ENCODE data around the gene PKHD1.

Gene PKHD1

DNA sequence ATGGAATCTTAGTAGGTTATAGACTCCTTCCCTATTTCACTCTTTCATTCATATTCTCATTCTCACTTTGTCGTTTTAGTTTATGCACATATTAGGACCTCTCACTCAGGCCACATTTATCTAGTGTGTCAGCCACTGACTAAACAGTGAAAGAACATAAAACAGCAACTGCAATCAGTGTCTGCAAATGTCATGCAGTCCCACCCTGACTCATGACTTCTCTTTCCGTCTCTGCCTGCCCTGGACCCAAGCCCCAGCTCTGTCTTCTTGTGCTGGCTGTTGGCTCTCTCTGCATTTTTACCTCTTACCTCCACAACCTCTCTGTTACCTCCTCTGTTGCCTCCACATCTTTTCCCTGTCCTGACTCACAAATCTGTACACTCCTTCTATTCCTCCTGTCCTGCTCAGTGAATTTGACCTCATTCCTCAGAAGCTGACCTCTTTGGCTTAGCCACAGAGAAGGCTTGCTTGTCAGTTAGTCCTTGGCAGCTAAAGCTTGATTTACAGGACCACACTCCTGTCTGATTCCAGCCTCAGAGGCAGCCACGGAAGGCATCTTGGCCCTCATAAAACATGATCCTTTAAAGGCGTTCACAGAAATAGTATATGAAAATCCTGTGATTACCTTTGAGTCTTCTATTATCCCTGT, 247.6 kb downstream of the PKHD1 start:
- Histone ChIP-seq H3K36me3 (ENCODE audit: control insufficient read depth, insufficient read depth, low read length) (no peaks in the 10 kb centered on the region), H3K4me1 (ENCODE audit: control insufficient read depth, insufficient read depth, low read length) (peaks cover 20% of the 10 kb centered on the region; the same call in 1 of the 2 replicates), H3K4me3 (ENCODE audit: low read depth, low read length) (no peak overlapping the region), H3K27ac (ENCODE audit: low read depth, low read length) (no peak overlapping the region), H3K9ac (ENCODE audit: low read depth, low read length) (no peak overlapping the region), H3K9me3 (ENCODE audit: control insufficient read depth, insufficient read depth, low read length) (no peaks in the 10 kb centered on the region), H3K27me3 (ENCODE audit: control insufficient read depth, insufficient read depth, low read length) (no peaks in the 10 kb centered on the region)

DNA sequence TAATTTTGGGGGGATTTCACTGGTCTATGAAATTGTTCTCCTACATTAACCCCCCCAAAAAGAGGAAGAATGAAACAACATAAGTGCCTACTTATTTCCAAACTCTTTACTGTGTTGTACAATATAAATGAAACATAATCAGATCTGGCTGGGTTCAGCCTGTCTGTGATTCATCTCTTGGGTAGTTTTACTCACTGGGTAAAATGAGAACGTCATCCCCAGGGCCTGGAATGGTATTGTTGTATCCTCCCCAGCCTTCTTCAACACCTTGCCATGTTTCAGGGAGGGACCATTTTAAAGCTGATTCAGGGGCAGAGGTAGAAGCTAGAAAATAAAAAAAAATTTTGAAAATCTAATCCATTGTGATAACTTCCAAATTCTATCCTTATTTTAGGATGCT, 256.7 kb downstream of the PKHD1 start:
- no peaks in the 10 kb centered on the region for H3K9me3 ChIP-seq (ENCODE audit: control insufficient read depth, insufficient read depth, low read length)
- H3K4me1 ChIP-seq (ENCODE audit: control insufficient read depth, insufficient read depth, low read length) = peaks cover 11% of the 10 kb centered on the region
- H3K36me3 ChIP-seq (ENCODE audit: control insufficient read depth, insufficient read depth, low read length) = no peaks in the 10 kb centered on the region
- H3K27me3 ChIP-seq (ENCODE audit: control insufficient read depth, insufficient read depth, low read length) = no peaks in the 10 kb centered on the region
- H3K9ac ChIP-seq (ENCODE audit: low read depth, low read length) = no peak overlapping the region
- H3K27ac ChIP-seq (ENCODE audit: low read depth, low read length) = no peak overlapping the region
- H3K4me3 ChIP-seq (ENCODE audit: low read depth, low read length) = no peak overlapping the region

DNA sequence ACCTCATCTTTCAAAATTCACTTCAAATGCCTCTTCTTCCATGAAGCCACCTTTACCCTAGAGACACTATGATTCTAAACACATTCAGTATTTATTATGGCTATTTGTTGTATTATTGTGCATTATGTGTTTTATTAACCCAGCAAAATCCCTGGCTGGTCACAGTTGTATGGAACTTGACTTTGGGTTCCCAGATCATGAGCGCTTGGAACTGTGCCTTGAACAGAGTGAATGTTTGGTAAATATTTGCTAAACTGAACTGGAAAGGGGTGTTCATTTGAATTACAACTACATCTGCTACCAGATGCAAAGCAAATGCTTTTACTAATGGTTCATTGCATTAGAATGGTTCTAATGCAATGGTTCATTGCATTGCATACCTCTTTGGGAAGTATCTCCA, 259.8 kb downstream of the PKHD1 start:
- H3K4me1 ChIP-seq (ENCODE audit: control insufficient read depth, insufficient read depth, low read length) = peaks cover 11% of the 10 kb centered on the region
- H3K4me3 ChIP-seq (ENCODE audit: low read depth, low read length) = no peak overlapping the region

DNA sequence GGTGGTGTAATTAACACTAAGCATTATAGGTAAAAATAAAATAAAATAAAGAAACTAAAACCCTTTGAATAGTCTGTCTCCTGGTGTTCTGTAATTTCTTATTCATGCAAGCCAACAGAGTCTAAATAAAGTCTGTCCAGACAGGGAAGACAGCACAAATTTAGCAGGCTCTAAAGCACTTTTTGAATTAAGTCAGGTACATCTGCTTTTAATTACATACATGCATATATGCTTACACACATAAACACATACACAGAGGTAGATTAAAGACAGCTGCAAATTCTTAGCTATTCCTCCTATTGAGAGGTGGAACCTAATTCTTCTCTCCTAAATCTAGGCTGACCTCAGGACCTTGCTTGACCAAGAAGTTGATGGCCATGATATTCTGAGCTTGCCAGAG, 262.5 kb downstream of the PKHD1 start:
- H3K9ac ChIP-seq (ENCODE audit: low read depth, low read length) = no peak overlapping the region
- peaks cover 11% of the 10 kb centered on the region for H3K4me1 ChIP-seq (ENCODE audit: control insufficient read depth, insufficient read depth, low read length)
- no peaks in the 10 kb centered on the region for H3K9me3 ChIP-seq (ENCODE audit: control insufficient read depth, insufficient read depth, low read length)
- no peaks in the 10 kb centered on the region for H3K27me3 ChIP-seq (ENCODE audit: control insufficient read depth, insufficient read depth, low read length)
- H3K36me3 ChIP-seq (ENCODE audit: control insufficient read depth, insufficient read depth, low read length) = no peaks in the 10 kb centered on the region
- no peak overlapping the region for H3K27ac ChIP-seq (ENCODE audit: low read depth, low read length)
- no peak overlapping the region for H3K4me3 ChIP-seq (ENCODE audit: low read depth, low read length)

More for the DNA sequence above, 259.8 kb downstream of the PKHD1 start:
- Histone ChIP-seq H3K9me3 (ENCODE audit: control insufficient read depth, insufficient read depth, low read length) (no peaks in the 10 kb centered on the region), H3K27ac (ENCODE audit: low read depth, low read length) (no peak overlapping the region), H3K9ac (ENCODE audit: low read depth, low read length) (no peak overlapping the region), H3K27me3 (ENCODE audit: control insufficient read depth, insufficient read depth, low read length) (no peaks in the 10 kb centered on the region), H3K36me3 (ENCODE audit: control insufficient read depth, insufficient read depth, low read length) (no peaks in the 10 kb centered on the region)

DNA sequence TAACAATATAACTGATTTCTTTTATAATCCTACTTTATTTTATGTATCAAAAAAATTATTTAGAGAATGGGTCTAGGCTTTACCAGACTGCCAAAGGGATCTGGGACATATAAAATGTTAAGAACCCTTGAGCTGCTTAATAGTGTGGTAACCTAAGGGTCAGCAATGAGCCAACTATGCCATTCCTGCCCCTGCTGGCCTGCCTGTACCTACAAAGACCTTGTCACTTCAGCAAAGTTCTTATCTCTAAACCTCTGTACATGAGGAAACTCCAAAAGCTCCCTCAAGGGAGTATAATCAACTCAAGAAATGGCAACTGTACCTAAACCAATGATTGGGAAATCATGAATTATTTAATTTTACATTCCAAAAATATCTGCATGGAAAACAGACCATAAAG, 266.9 kb downstream of the PKHD1 start:
- Histone ChIP-seq H3K4me3 (ENCODE audit: low read depth, low read length) (no peak overlapping the region), H3K27ac (ENCODE audit: low read depth, low read length) (no peak overlapping the region)

DNA sequence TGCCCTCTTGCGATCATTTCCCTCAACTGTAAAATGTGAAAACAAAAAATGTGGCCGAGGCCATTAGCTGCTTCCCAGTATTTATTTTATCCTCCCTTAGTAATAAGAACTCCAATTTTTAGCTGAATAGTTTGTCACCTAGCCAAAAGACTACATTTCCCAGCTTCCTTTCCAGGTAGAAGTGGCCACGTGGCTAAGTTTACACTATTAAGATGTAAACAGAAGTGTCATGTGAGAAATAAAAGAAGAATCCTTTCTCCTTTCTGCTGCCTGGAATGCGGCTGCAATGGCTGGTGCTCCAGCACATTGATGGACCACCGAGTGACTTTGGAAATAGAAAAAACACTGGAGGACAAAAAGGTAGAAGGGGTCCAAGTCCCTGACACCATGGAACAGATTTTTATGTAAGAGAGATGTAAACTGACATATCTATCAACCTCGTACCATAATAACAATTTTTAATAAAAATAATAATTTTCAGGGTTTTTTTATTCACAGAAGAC, 268.8 kb downstream of the PKHD1 start:
- peaks cover 25% of the 10 kb centered on the region for H3K4me1 ChIP-seq (ENCODE audit: control insufficient read depth, insufficient read depth, low read length)
- no peak overlapping the region for H3K9ac ChIP-seq (ENCODE audit: low read depth, low read length)
- H3K36me3 ChIP-seq (ENCODE audit: control insufficient read depth, insufficient read depth, low read length) = no peaks in the 10 kb centered on the region
- H3K27ac ChIP-seq (ENCODE audit: low read depth, low read length) = no peak overlapping the region
- no peak overlapping the region for H3K4me3 ChIP-seq (ENCODE audit: low read depth, low read length)
- no peaks in the 10 kb centered on the region; the same call in 1 of the 2 replicates for H3K27me3 ChIP-seq (ENCODE audit: control insufficient read depth, insufficient read depth, low read length)
- H3K9me3 ChIP-seq (ENCODE audit: control insufficient read depth, insufficient read depth, low read length) = no peaks in the 10 kb centered on the region

More for the DNA sequence above, 266.9 kb downstream of the PKHD1 start:
- peaks cover 5% of the 10 kb centered on the region; the same call in 1 of the 2 replicates for H3K4me1 ChIP-seq (ENCODE audit: control insufficient read depth, insufficient read depth, low read length)
- H3K27me3 ChIP-seq (ENCODE audit: control insufficient read depth, insufficient read depth, low read length) = no peaks in the 10 kb centered on the region; the same call in 1 of the 2 replicates
- no peaks in the 10 kb centered on the region for H3K9me3 ChIP-seq (ENCODE audit: control insufficient read depth, insufficient read depth, low read length)
- H3K9ac ChIP-seq (ENCODE audit: low read depth, low read length) = no peak overlapping the region
- no peaks in the 10 kb centered on the region for H3K36me3 ChIP-seq (ENCODE audit: control insufficient read depth, insufficient read depth, low read length)

DNA sequence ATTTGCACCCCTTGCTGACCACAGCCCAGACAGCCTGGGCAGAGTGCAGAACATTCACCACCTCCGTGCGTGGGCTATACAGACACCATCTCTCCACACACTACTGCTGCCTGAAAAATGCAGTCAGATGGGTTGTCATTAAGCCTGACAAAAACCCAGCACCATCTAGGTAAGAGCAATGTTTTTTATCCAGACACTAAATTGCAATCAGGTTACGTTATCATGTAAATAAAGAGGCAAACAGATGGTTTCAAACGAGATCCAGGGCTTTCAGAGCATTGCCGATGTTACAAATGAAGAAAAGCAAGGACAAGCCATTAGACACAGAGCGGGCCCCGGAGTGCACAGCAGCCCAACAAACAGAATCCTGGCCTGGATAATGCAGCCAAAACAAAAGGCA, 269.6 kb downstream of the PKHD1 start:
- peaks cover 29% of the 10 kb centered on the region for H3K4me1 ChIP-seq (ENCODE audit: control insufficient read depth, insufficient read depth, low read length)
- no peaks in the 10 kb centered on the region; the same call in 1 of the 2 replicates for H3K27me3 ChIP-seq (ENCODE audit: control insufficient read depth, insufficient read depth, low read length)
- no peak overlapping the region for H3K4me3 ChIP-seq (ENCODE audit: low read depth, low read length)
- no peak overlapping the region for H3K27ac ChIP-seq (ENCODE audit: low read depth, low read length)
- H3K9ac ChIP-seq (ENCODE audit: low read depth, low read length) = no peak overlapping the region
- no peaks in the 10 kb centered on the region for H3K9me3 ChIP-seq (ENCODE audit: control insufficient read depth, insufficient read depth, low read length)
- no peaks in the 10 kb centered on the region for H3K36me3 ChIP-seq (ENCODE audit: control insufficient read depth, insufficient read depth, low read length)

DNA sequence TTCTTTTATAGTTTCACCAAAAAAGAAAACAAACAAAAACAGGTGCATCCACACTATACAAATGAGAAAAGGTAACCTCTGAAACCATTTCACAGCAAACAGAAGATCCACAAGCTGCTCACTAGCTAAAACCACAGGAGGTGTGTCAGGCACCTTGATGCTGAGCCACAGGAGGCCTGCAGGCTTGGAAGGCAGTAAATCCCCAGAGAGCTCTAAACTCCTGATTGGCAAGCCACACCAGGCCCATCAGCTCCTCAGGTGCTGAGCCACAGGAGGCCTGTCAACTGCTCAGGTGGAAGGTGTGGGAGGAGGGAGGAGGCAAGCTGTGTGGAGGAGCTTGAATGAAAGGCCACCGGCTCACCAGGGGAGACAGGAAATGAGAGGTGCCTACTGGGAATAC, 273.0 kb downstream of the PKHD1 start:
- Histone ChIP-seq H3K4me1 (ENCODE audit: control insufficient read depth, insufficient read depth, low read length) (peaks cover 29% of the 10 kb centered on the region), H3K36me3 (ENCODE audit: control insufficient read depth, insufficient read depth, low read length) (no peaks in the 10 kb centered on the region), H3K27me3 (ENCODE audit: control insufficient read depth, insufficient read depth, low read length) (no peaks in the 10 kb centered on the region; the same call in 1 of the 2 replicates), H3K27ac (ENCODE audit: low read depth, low read length) (peak overlapping the region; percentile 16), H3K4me3 (ENCODE audit: low read depth, low read length) (no peak overlapping the region), H3K9me3 (ENCODE audit: control insufficient read depth, insufficient read depth, low read length) (0 out of 2 replicates have a peak, but pooled peaks cover 7% of the 10 kb centered on the region), H3K9ac (ENCODE audit: low read depth, low read length) (no peak overlapping the region)

DNA sequence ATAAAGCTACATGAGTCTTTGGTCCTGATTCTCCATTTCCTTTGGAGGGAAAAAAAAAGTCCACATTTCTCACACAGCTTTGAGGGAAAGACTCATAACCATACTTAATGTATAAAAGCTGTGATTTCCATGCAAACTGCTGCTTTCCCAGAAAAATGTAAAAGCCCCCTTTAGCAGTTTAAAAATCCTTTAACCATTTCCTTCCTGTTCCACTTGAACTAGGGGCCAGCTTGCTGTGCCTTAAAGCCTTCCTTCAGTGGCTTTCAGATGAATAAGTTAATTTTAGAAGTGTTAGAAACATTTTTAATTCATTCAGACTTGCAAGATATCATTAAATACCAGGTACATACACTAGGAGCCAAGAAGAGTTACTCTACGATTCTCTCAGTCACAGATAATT, 273.5 kb downstream of the PKHD1 start:
- H3K36me3 ChIP-seq (ENCODE audit: control insufficient read depth, insufficient read depth, low read length) = no peaks in the 10 kb centered on the region
- H3K27ac ChIP-seq (ENCODE audit: low read depth, low read length) = peak overlapping the region; percentile 16
- peaks cover 29% of the 10 kb centered on the region for H3K4me1 ChIP-seq (ENCODE audit: control insufficient read depth, insufficient read depth, low read length)
- H3K9me3 ChIP-seq (ENCODE audit: control insufficient read depth, insufficient read depth, low read length) = 0 out of 2 replicates have a peak, but pooled peaks cover 7% of the 10 kb centered on the region
- no peak overlapping the region for H3K9ac ChIP-seq (ENCODE audit: low read depth, low read length)
- no peak overlapping the region for H3K4me3 ChIP-seq (ENCODE audit: low read depth, low read length)
- no peaks in the 10 kb centered on the region; the same call in 1 of the 2 replicates for H3K27me3 ChIP-seq (ENCODE audit: control insufficient read depth, insufficient read depth, low read length)

DNA sequence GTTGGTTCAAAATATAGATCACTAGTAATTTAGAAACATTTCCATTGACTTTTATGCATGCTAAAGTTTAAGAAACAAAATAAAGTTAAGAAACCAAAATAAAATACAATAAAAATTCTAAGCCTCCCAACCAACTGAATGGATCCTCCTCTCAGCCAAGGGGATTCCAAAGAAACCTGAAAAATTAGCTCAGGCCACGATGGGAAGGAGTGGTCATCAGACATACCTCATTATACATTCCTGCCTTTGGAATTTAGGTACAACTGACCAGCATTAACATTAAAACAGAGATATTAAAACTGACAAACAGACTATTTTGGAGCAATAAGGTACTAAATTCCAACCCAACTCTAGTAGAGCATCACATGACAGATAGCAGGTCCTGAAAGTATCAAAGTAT, 275.2 kb downstream of the PKHD1 start:
- Histone ChIP-seq H3K4me3 (ENCODE audit: low read depth, low read length) (no peak overlapping the region), H3K36me3 (ENCODE audit: control insufficient read depth, insufficient read depth, low read length) (no peaks in the 10 kb centered on the region), H3K9ac (ENCODE audit: low read depth, low read length) (no peak overlapping the region), H3K4me1 (ENCODE audit: control insufficient read depth, insufficient read depth, low read length) (peaks cover 26% of the 10 kb centered on the region), H3K9me3 (ENCODE audit: control insufficient read depth, insufficient read depth, low read length) (0 out of 2 replicates have a peak, but pooled peaks cover 7% of the 10 kb centered on the region), H3K27ac (ENCODE audit: low read depth, low read length) (no peak overlapping the region), H3K27me3 (ENCODE audit: control insufficient read depth, insufficient read depth, low read length) (no peaks in the 10 kb centered on the region; the same call in 1 of the 2 replicates)

DNA sequence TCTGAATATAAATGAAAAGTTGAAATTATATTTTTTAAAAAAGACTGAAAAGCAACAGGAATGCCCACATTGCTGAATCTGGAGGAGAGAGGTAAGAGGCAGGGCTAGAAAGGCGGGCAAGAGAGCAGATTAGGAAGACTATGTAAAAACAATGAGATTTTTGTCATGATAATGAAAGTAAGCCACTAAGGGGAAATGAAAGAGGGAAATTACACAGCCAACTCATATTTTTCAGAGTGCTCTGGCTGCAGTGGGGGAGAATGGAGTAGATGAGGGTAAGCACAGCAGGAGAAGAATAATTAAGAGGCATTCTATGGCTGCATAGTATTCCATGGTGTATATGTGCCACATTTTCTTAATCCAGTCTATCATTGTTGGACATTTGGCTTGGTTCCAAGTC, 281.9 kb downstream of the PKHD1 start:
- H3K4me3 ChIP-seq (ENCODE audit: low read depth, low read length) = no peak overlapping the region
- H3K27me3 ChIP-seq (ENCODE audit: control insufficient read depth, insufficient read depth, low read length) = no peaks in the 10 kb centered on the region
- H3K9ac ChIP-seq (ENCODE audit: low read depth, low read length) = no peak overlapping the region

More for the DNA sequence above, 281.9 kb downstream of the PKHD1 start:
- Histone ChIP-seq H3K36me3 (ENCODE audit: control insufficient read depth, insufficient read depth, low read length) (no peaks in the 10 kb centered on the region), H3K27ac (ENCODE audit: low read depth, low read length) (no peak overlapping the region), H3K4me1 (ENCODE audit: control insufficient read depth, insufficient read depth, low read length) (no peaks in the 10 kb centered on the region), H3K9me3 (ENCODE audit: control insufficient read depth, insufficient read depth, low read length) (0 out of 2 replicates have a peak, but pooled peaks cover under 1% of the 10 kb centered on the region)

All from HUES48 (cell line).